ENCODE data around the gene MCC. TPM values are rescaled to one million over a fixed set of nuclear protein-coding genes. Genes with fewer than 3 reads are reported as not detected.
"Not testable (repeated sequence)": the region's sequence is repeated elsewhere in the genome, so short reads cannot be mapped to it uniquely, and the experiment has no call there.

Gene MCC
- total and polyA plus RNA-seq, 12 donors, result 4.2 to 34.1 (median 25.2) TPM

- H3K4me3 ChIP-seq, result no peak overlapping the region
- no peaks in the 10 kb centered on the region for H3K27me3 ChIP-seq
- H3K27ac ChIP-seq, result no peak overlapping the region
- 80 to 86% methylated on average over 2 of the region's 2 CpGs for WGBS, 2 donors
- ATAC-seq (no peak), DNase-seq (no peak)
- H3K4me1 ChIP-seq, result no peaks in the 10 kb centered on the region
- TF ChIP-seq CTCF (IDR thresholded peaks at IDR 0.05), result no peak
- no peaks in the 10 kb centered on the region for H3K36me3 ChIP-seq
- intact Hi-C loops (cut with DNase I), result no loop called here
- no peaks in the 10 kb centered on the region for H3K9me3 ChIP-seq
Measured at GRCh38 chr5:113421693-113422092, 66.6 kb downstream of the MCC start.

- no peak overlapping the region for H3K4me3 ChIP-seq
- WGBS, 2 donors, result 89 to 92% methylated on average over 6 of the region's 6 CpGs
- H3K9me3 ChIP-seq, result peaks cover 0 to under 1% (median 0%) of the 10 kb centered on the region in 11 donors
- intact Hi-C loops (cut with DNase I), result no loop called here
- H3K4me1 ChIP-seq, result peaks cover 0 to 8% (median 0%) of the 10 kb centered on the region in 9 donors
- H3K27me3 ChIP-seq, result no peaks in the 10 kb centered on the region
- ATAC-seq, result no peak
- H3K27ac ChIP-seq, result no peak overlapping the region
- no peaks in the 10 kb centered on the region for H3K36me3 ChIP-seq
- DNase-seq, result no peak
- TF ChIP-seq CTCF (IDR thresholded peaks at IDR 0.05), result no peak
Measured at GRCh38 chr5:113405530-113405929, 82.7 kb downstream of the MCC start.

- DNase-seq, result no peak
- Histone ChIP-seq H3K4me3 (no peak overlapping the region), H3K4me1 (peaks cover 0 to 8% (median 0%) of the 10 kb centered on the region in 9 donors), H3K27me3 (no peaks in the 10 kb centered on the region), H3K27ac (no peak overlapping the region), H3K9me3 (no peaks in the 10 kb centered on the region), H3K36me3 (no peaks in the 10 kb centered on the region)
- TF ChIP-seq CTCF (IDR thresholded peaks at IDR 0.05), result no peak
- intact Hi-C loops (cut with DNase I), result no loop called here
- 62 to 72% methylated on average over 2 of the region's 2 CpGs for WGBS, 2 donors
- no peak for ATAC-seq
Measured at GRCh38 chr5:113404269-113404668, 84.0 kb downstream of the MCC start.

- intact Hi-C loops (cut with DNase I); H3K4me3 ChIP-seq; DNase-seq; H3K27me3 ChIP-seq; H3K27ac ChIP-seq; ATAC-seq; H3K9me3 ChIP-seq; H3K4me1 ChIP-seq; H3K36me3 ChIP-seq: not testable (repeated sequence)
- WGBS, 2 donors, result 86 to 88% methylated on average over 4 of the region's 4 CpGs
Measured at GRCh38 chr5:113397986-113398385, 90.3 kb downstream of the MCC start.

- Histone ChIP-seq H3K4me1 (no peaks in the 10 kb centered on the region), H3K4me3 (no peak overlapping the region), H3K27me3 (no peaks in the 10 kb centered on the region), H3K27ac (no peak overlapping the region), H3K36me3 (no peaks in the 10 kb centered on the region), H3K9me3 (no peaks in the 10 kb centered on the region)
- intact Hi-C loops (cut with DNase I), result no loop called here
- no peak for ATAC-seq
- DNase-seq, result no peak
- TF ChIP-seq CTCF (IDR thresholded peaks at IDR 0.05), result no peak
- WGBS, 2 donors, result 70 to 77% methylated on average over 3 of the region's 3 CpGs
Measured at GRCh38 chr5:113397046-113397445, 91.2 kb downstream of the MCC start.

Measured in heart right ventricle (tissue), 16 donors.